ENCODE measurements around the gene HPSE.

DNA sequence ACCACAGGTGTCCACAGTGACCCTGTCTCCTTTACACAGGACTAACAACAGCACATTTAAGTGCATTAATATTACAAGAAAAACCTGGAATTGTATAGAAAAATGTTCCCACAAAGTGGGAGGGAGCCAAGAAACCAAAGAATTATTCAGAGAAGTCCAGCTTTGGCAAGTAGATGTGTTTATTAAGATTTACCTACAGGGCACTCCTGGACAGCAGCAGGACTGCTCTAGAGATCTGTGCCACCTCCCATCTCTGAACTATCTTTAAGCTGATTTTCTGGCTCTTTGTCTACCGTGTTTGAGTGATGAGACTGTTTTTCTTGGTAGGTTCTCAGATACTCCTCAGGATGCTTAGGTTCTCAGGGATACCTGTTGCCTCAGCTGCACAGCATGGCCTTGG, 38.3 kb upstream of the HPSE start:
- TF ChIP-seq CTCF (IDR thresholded peaks at IDR 0.05; ENCODE audit: low read depth, low read length) (no peak), EZH2phosphoT487 (IDR thresholded peaks at IDR 0.05; ENCODE audit: low read depth) (no peak)

Data from OCI-LY3 (cell line).